GM12878 (cell line): ENCODE data around the gene PAX6. TPM values are rescaled to one million over a fixed set of nuclear protein-coding genes. Genes with fewer than 3 reads are reported as not detected.

Experiments used
- ATAC-seq: fragments of 200-7000 bp; cut with Tn5 transposase; 3 replicates; pipeline ENCODE4 v1.9.1; 2020; ENCODE audit warnings: mild to moderate bottlenecking, moderate library complexity
- BruUV-seq: library from RNA; stranded (reverse); fragments of 400-500 nt; replicated peaks from 2 replicates; lab custom pipeline; 2021; lab: Mats Ljungman, UMichigan
- CTCF ChIA-PET: fragments of 300-600 bp; sonication (Branson Sonifier 250); formaldehyde crosslinking; extraction: SDS; loops from one replicate; lab custom pipeline; 2021; ENCODE audit warnings: inconsistent platforms; lab: Yijun Ruan, JAX
- POLR2A ChIA-PET: fragments of 350-600 bp; formaldehyde crosslinking; extraction: SDS; loops from one replicate; lab custom pipeline; 2021; ENCODE audit warnings: inconsistent platforms; lab: Charles Lee
- RAD21 ChIA-PET: fragments of 300-600 bp; sonication (Branson Sonifier 250); formaldehyde crosslinking; loops from one replicate; lab custom pipeline; 2023; ENCODE audit warnings: antibody characterized with exemption; ENCODE audit not compliant: unreplicated experiment; lab: Charles Lee
- SMC1A ChIA-PET: fragments of 300-600 bp; sonication (Branson Sonifier 250); formaldehyde crosslinking; loops from one replicate; lab custom pipeline; 2023; ENCODE audit not compliant: unreplicated experiment, uncharacterized antibody; lab: Charles Lee
- DNase-seq: peaks from one replicate; pipeline ENCODE4 v3.0.0-alpha.2; 2011; ENCODE audit warnings: low read depth, low spot score
- FAIRE-seq: peaks from 3 replicates; lab custom pipeline; 2011; peaks lifted over from hg19 to GRCh38; lab: Jason Lieb, UNC
- H2AFZ ChIP-seq: 2 replicates; pipeline ENCODE4 v1.6.0; 2011; ENCODE audit warnings: low read depth, low read length, control low read depth; ENCODE audit not compliant: control insufficient read depth
- H3K27ac ChIP-seq: 2 replicates; pipeline ENCODE4 v1.5.1; 2011; ENCODE audit warnings: control low read depth; ENCODE audit not compliant: control insufficient read depth, insufficient read depth
- H3K27me3 ChIP-seq, 2 experiments: replicated peaks in 1 of 2; 2 replicates each; pipeline versions ENCODE4 v1.6.0 to v1.6.1; 2011; ENCODE audit warnings: low read length in 1 of 2; ENCODE audit not compliant: control insufficient read depth in 2 of 2, insufficient read depth in 2 of 2
- H3K36me3 ChIP-seq, 2 experiments: 2 replicates each; pipeline ENCODE4 v1.5.1; 2011; ENCODE audit warnings: low read length in 1 of 2; ENCODE audit not compliant: control insufficient read depth in 2 of 2, insufficient read depth in 2 of 2
- H3K4me1 ChIP-seq: 2 replicates; pipeline ENCODE4 v1.6.1; 2011; ENCODE audit warnings: mild to moderate bottlenecking, low read length, moderate library complexity, mixed read lengths; ENCODE audit not compliant: control insufficient read depth, insufficient read depth
- H3K4me2 ChIP-seq: 2 replicates; pipeline ENCODE4 v1.6.0; 2011; ENCODE audit warnings: control low read depth; ENCODE audit not compliant: control insufficient read depth, insufficient read depth
- H3K4me3 ChIP-seq: fragments of 200-600 bp; sonication (generic); 2 replicates; pipeline ENCODE4 v1.5.1; 2016
- H3K79me2 ChIP-seq: 2 replicates; pipeline ENCODE4 v1.6.0; 2011; ENCODE audit warnings: low read length; ENCODE audit not compliant: control insufficient read depth, insufficient read depth
- H3K9ac ChIP-seq: 2 replicates; pipeline ENCODE4 v1.8.0; 2011; ENCODE audit warnings: low read length, control low read depth, mixed read lengths; ENCODE audit not compliant: control insufficient read depth, insufficient read depth
- H3K9me3 ChIP-seq: replicated peaks from 3 replicates; pipeline ENCODE4 v1.5.1; 2011; ENCODE audit warnings: mild to moderate bottlenecking, low read length; ENCODE audit not compliant: control insufficient read depth, insufficient read depth
- H4K20me1 ChIP-seq: 2 replicates; pipeline ENCODE4 v1.6.0; 2011; ENCODE audit not compliant: control insufficient read depth, insufficient read depth
- HDAC2 ChIP-seq: fragments of 200-600 bp; sonication (generic); IDR thresholded peaks from 2 replicates; pipeline ENCODE4 v1.6.1; 2017
- JUND ChIP-seq: IDR thresholded peaks from 2 replicates; pipeline ENCODE4 v1.6.1; 2012; ENCODE audit warnings: low read depth, mild to moderate bottlenecking, low read length, improper control_type of control experiment, moderate library complexity
- KDM1A ChIP-seq: fragments of 200-600 bp; sonication (generic); IDR thresholded peaks from 2 replicates; pipeline ENCODE4 v1.6.1; 2016; ENCODE audit warnings: borderline replicate concordance
- STAT3 ChIP-seq: IDR thresholded peaks from 2 replicates; pipeline ENCODE4 v1.6.1; 2011; ENCODE audit warnings: low read depth, low read length, improper control_type of control experiment
- TCF7 ChIP-seq: IDR thresholded peaks from 2 replicates; pipeline ENCODE4 v1.6.1; 2014; ENCODE audit warnings: antibody characterized with exemption, borderline replicate concordance
- ZBED1 ChIP-seq: IDR thresholded peaks from 2 replicates; pipeline ENCODE4 v1.6.1; 2016; ENCODE audit warnings: borderline replicate concordance
- WGBS: methylation state at CpG from one replicate; pipeline ENCODE4 v1.1.6; 2016; ENCODE audit warnings: low lambda C conversion rate; ENCODE audit not compliant: insufficient replicate concordance, insufficient coverage; ENCODE audit errors: missing lambda C conversion rate; 5-methylcytosine and 5-hydroxymethylcytosine counted together
- in situ Hi-C: fragments of 300-500 bp; cut with MboI; formaldehyde crosslinking; loops from 9 replicates; pipeline ENCODE4 v1.14.3; 2018; ENCODE audit warnings: mixed read lengths
- intact Hi-C: fragments of 100-400 bp; cut with micrococcal nuclease; formaldehyde crosslinking; loops from one replicate; pipeline ENCODE4 v1.14.2; 2022; ENCODE audit not compliant: unreplicated experiment
- polyA plus RNA-seq, 11 experiments: library from polyadenylated mRNA; depleted of rRNA in 4 of 11; unstranded in 6 of 11; stranded (reverse) in 5 of 11; fragments of >200 nt; fragmentation: Nextera tagmentation in 4 of 11; fragmentation: Illumina TruSeq in 1 of 11; extraction: Ambion mirVana in 4 of 11; extraction: Trizol in 1 of 11; gene quantifications; 1 replicate in 1 of 11; 2 replicates in 10 of 11; pipeline versions ENCODE4 v1.2.1 to v1.2.3, GENCODE V29; 2011 to 2016; ENCODE audit warnings: inconsistent platforms in 2 of 11, missing spikeins in 2 of 11, low read depth in 1 of 11
- total RNA-seq, 4 experiments: library from RNA; depleted of rRNA in 3 of 4; stranded (reverse); fragments of >200 nt in 3 of 4; fragmentation: Illumina TruSeq in 1 of 4; extraction: Trizol in 1 of 4; gene quantifications; 2 replicates each; pipeline versions ENCODE4 v1.2.1 to v1.2.3, GENCODE V29; 2013 to 2021
- TF ChIP-seq, protein P1 (sequence below): fragments of 150-350 bp; IDR thresholded peaks from 2 replicates; pipeline ENCODE4 v1.6.1; 2014; ENCODE audit warnings: mild to moderate bottlenecking, low read depth, low read length
- TF ChIP-seq, protein P2 (sequence below): IDR thresholded peaks from 2 replicates; pipeline ENCODE4 v1.6.1; 2012; ENCODE audit warnings: improper control_type of control experiment, low read depth, low read length; ENCODE audit not compliant: insufficient replicate concordance
- TF ChIP-seq, protein P3 (sequence below): fragments of 450-650 bp; IDR thresholded peaks from 2 replicates; pipeline ENCODE4 v1.6.1; 2017; ENCODE audit warnings: mild to moderate bottlenecking, moderate library complexity
- TF ChIP-seq, protein P4 (sequence below): fragments of 450-650 bp; IDR thresholded peaks from 2 replicates; pipeline ENCODE4 v1.6.1; 2017; ENCODE audit warnings: borderline replicate concordance

PAX6 gene
- total and polyA plus RNA-seq, 10 of the 15 experiments (the other 5 are each of a cell fraction or from before 2014, with no cell fraction given) = 0.06 to 0.26 (median 0.10) TPM; not detected in 3

DNA sequence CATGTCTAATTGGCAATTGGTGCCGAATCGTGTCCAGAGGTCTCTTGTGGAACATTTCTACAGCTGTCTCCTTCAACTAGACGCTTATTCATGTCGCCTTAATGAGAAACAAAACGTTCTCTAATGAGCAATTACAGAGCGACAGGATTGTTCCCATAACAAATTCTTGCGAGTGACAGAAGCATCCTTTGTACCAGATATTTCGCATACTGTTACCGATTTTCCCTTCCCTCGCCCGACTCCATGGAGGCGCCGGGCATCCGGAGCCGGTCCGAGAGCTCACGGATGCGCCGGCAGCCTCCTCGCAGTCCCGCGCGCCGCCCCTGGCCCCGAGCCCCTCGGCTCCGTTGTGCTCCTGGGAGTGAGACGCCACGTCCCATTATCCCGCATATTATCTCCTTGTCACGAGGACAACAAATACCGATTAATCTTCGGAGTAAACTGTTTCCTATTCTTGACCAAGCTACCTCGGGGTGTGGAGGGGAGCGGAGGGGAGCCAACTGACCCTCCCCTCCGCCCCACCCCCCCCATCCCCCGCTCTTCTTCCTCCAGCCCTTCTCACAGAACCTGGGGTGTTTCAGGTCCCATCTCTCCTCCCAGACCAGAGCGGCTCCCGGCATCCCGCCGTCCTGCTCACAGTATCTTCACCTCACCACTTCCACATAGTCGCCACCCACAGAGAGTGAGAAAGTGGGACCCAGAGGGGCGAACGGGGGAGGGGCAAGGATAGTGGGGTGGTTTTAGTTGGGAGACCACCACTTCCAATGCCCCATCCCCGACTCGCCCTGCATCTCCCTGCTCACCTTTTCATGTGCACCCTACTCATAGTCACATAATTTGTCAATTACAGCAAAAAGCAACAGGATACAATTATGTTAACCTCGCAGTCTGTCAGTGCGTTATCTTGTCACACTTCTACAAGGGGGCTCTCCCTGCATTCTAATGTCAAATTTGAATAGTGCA, 11.4 kb downstream of the PAX6 start:
- no TSS peak for BruUV-seq
- Histone ChIP-seq H3K79me2 (no peaks in the 10 kb centered on the region), H3K27me3 (peaks cover 26 to 47% of the 10 kb centered on the region in 2 experiments), H3K36me3 (no peaks in the 10 kb centered on the region), H3K9me3 (peaks cover 3% of the 10 kb centered on the region; the same call in 1 of the 3 replicates), H3K9ac (no peak overlapping the region), H3K4me3 (no peak overlapping the region), H3K4me1 (peaks cover 3% of the 10 kb centered on the region; the same call in 1 of the 2 replicates), H2AFZ (no peak overlapping the region), H3K4me2 (no peak overlapping the region), H3K27ac (no peak overlapping the region), H4K20me1 (no peaks in the 10 kb centered on the region)
- intact Hi-C loops = loop anchor here (10.0 kb wide), 1 partner anchor 155 kb away; no protein-coding TSS in a partner anchor
- DNase-seq (no peak), ATAC-seq (no peak), FAIRE-seq (no peak)
- ChIA-PET SMC1A (no interaction called here), POLR2A (no interaction called here), RAD21 (no interaction called here), CTCF (no interaction called here)
- 59% methylated on average over 34 of the region's 48 CpGs for WGBS
- in situ Hi-C loops = no loop called here
- TF ChIP-seq, protein P1, sequence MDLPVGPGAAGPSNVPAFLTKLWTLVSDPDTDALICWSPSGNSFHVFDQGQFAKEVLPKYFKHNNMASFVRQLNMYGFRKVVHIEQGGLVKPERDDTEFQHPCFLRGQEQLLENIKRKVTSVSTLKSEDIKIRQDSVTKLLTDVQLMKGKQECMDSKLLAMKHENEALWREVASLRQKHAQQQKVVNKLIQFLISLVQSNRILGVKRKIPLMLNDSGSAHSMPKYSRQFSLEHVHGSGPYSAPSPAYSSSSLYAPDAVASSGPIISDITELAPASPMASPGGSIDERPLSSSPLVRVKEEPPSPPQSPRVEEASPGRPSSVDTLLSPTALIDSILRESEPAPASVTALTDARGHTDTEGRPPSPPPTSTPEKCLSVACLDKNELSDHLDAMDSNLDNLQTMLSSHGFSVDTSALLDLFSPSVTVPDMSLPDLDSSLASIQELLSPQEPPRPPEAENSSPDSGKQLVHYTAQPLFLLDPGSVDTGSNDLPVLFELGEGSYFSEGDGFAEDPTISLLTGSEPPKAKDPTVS = no peak
- no peak for TF ChIP-seq ZBED1
- TF ChIP-seq JUND = no peak
- no peak for TF ChIP-seq HDAC2
- no peak for TF ChIP-seq STAT3
- TF ChIP-seq, protein P2, sequence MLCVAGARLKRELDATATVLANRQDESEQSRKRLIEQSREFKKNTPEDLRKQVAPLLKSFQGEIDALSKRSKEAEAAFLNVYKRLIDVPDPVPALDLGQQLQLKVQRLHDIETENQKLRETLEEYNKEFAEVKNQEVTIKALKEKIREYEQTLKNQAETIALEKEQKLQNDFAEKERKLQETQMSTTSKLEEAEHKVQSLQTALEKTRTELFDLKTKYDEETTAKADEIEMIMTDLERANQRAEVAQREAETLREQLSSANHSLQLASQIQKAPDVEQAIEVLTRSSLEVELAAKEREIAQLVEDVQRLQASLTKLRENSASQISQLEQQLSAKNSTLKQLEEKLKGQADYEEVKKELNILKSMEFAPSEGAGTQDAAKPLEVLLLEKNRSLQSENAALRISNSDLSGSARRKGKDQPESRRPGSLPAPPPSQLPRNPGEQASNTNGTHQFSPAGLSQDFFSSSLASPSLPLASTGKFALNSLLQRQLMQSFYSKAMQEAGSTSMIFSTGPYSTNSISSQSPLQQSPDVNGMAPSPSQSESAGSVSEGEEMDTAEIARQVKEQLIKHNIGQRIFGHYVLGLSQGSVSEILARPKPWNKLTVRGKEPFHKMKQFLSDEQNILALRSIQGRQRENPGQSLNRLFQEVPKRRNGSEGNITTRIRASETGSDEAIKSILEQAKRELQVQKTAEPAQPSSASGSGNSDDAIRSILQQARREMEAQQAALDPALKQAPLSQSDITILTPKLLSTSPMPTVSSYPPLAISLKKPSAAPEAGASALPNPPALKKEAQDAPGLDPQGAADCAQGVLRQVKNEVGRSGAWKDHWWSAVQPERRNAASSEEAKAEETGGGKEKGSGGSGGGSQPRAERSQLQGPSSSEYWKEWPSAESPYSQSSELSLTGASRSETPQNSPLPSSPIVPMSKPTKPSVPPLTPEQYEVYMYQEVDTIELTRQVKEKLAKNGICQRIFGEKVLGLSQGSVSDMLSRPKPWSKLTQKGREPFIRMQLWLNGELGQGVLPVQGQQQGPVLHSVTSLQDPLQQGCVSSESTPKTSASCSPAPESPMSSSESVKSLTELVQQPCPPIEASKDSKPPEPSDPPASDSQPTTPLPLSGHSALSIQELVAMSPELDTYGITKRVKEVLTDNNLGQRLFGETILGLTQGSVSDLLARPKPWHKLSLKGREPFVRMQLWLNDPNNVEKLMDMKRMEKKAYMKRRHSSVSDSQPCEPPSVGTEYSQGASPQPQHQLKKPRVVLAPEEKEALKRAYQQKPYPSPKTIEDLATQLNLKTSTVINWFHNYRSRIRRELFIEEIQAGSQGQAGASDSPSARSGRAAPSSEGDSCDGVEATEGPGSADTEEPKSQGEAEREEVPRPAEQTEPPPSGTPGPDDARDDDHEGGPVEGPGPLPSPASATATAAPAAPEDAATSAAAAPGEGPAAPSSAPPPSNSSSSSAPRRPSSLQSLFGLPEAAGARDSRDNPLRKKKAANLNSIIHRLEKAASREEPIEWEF = no peak
- TF ChIP-seq, protein P3, sequence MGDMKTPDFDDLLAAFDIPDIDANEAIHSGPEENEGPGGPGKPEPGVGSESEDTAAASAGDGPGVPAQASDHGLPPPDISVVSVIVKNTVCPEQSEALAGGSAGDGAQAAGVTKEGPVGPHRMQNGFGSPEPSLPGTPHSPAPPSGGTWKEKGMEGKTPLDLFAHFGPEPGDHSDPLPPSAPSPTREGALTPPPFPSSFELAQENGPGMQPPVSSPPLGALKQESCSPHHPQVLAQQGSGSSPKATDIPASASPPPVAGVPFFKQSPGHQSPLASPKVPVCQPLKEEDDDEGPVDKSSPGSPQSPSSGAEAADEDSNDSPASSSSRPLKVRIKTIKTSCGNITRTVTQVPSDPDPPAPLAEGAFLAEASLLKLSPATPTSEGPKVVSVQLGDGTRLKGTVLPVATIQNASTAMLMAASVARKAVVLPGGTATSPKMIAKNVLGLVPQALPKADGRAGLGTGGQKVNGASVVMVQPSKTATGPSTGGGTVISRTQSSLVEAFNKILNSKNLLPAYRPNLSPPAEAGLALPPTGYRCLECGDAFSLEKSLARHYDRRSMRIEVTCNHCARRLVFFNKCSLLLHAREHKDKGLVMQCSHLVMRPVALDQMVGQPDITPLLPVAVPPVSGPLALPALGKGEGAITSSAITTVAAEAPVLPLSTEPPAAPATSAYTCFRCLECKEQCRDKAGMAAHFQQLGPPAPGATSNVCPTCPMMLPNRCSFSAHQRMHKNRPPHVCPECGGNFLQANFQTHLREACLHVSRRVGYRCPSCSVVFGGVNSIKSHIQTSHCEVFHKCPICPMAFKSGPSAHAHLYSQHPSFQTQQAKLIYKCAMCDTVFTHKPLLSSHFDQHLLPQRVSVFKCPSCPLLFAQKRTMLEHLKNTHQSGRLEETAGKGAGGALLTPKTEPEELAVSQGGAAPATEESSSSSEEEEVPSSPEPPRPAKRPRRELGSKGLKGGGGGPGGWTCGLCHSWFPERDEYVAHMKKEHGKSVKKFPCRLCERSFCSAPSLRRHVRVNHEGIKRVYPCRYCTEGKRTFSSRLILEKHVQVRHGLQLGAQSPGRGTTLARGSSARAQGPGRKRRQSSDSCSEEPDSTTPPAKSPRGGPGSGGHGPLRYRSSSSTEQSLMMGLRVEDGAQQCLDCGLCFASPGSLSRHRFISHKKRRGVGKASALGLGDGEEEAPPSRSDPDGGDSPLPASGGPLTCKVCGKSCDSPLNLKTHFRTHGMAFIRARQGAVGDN = no peak
- no peak for TF ChIP-seq TCF7
- TF ChIP-seq KDM1A = no peak
- TF ChIP-seq, protein P4, sequence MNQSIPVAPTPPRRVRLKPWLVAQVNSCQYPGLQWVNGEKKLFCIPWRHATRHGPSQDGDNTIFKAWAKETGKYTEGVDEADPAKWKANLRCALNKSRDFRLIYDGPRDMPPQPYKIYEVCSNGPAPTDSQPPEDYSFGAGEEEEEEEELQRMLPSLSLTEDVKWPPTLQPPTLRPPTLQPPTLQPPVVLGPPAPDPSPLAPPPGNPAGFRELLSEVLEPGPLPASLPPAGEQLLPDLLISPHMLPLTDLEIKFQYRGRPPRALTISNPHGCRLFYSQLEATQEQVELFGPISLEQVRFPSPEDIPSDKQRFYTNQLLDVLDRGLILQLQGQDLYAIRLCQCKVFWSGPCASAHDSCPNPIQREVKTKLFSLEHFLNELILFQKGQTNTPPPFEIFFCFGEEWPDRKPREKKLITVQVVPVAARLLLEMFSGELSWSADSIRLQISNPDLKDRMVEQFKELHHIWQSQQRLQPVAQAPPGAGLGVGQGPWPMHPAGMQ = no peak
